GM10266 (cell line): ENCODE data around the gene NGRN.

Source experiments
- DNase-seq: peaks from one replicate; pipeline ENCODE4 v3.0.0; 2012; ENCODE audit errors: extremely low spot score
- TF ChIP-seq, protein P1 (sequence below): IDR thresholded peaks from 2 replicates; pipeline ENCODE4 v1.5.1; 2012; ENCODE audit warnings: mild to moderate bottlenecking, low read depth; ENCODE audit not compliant: control insufficient read depth, insufficient read depth; ENCODE audit errors: missing control alignments

Gene NGRN

DNA sequence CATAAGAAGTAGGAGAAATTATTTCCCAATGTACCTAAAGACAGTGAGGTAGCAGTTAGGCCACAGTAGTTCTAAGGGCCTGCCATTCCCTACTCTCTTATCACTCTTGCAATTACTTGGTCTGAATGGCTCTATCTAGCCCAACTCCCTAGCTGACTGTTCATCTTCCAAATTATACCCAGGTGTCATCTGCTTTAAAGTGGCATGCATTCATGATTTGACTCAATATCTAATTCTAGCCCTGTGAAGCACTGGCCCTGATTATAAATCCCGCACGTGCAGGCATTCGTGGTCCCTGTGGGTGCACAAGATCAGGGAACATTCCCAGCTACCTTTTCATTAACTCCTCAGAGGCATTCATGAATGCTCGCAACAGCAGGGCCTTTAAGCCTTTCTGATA, 43.5 kb downstream of the NGRN start:
- no peak for DNase-seq
- TF ChIP-seq, protein P1, sequence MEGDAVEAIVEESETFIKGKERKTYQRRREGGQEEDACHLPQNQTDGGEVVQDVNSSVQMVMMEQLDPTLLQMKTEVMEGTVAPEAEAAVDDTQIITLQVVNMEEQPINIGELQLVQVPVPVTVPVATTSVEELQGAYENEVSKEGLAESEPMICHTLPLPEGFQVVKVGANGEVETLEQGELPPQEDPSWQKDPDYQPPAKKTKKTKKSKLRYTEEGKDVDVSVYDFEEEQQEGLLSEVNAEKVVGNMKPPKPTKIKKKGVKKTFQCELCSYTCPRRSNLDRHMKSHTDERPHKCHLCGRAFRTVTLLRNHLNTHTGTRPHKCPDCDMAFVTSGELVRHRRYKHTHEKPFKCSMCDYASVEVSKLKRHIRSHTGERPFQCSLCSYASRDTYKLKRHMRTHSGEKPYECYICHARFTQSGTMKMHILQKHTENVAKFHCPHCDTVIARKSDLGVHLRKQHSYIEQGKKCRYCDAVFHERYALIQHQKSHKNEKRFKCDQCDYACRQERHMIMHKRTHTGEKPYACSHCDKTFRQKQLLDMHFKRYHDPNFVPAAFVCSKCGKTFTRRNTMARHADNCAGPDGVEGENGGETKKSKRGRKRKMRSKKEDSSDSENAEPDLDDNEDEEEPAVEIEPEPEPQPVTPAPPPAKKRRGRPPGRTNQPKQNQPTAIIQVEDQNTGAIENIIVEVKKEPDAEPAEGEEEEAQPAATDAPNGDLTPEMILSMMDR = no peak

DNA sequence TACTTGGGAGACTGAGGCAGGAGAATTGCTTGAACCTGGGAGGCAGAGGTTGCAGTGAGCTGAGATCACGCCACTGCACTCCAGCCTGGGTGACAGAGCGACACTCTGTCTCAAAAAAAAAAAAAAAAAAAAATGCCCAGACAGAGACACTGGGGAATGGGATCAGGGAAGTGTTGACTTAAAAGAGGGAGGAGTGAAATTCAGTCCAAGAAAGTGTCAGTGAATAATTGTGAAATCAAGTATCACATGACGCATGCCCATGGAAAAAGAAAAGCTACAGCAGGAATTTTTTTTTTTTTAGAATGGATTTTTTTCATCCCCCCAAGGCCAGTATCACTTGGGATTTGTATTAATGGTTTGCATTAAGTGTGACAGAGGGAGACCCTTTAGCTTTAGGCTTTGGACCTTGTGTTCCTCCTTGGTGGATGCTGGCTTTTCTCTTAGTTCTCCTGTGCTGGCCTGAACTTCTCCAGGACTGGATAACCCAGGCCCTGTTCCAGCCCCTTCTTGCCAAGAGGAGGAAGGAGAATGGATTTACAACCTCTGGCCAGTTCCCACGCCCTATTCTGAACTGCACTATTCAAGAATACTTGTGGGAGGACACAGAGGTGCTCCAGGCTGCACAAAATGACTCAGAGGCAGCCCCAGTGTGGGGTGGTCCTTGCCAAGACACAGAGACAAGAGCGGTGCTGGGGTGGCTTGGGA, 50.0 kb downstream of the NGRN start:
- no peak for DNase-seq
- TF ChIP-seq, protein P1 = no peak

DNA sequence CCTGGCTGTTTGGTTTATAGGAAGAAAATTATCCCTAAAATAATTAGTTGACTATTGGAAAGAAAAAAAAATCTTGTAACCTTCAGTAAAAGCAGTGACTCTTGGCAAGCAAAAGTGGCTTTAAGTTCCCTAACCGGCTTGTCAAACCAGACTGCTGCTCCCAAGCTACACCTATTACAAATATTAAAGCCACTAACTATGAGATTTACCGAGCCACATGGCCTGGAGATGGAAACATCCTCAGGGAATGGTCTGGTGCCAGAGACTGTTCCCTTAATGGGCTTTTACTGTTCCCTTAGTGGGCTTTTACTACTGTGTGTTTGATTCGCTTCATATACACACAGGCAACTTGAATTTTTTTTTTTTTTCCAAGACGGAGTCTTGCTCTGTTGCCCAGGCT, 50.7 kb downstream of the NGRN start:
- TF ChIP-seq, protein P1 = no peak
- no peak for DNase-seq

DNA sequence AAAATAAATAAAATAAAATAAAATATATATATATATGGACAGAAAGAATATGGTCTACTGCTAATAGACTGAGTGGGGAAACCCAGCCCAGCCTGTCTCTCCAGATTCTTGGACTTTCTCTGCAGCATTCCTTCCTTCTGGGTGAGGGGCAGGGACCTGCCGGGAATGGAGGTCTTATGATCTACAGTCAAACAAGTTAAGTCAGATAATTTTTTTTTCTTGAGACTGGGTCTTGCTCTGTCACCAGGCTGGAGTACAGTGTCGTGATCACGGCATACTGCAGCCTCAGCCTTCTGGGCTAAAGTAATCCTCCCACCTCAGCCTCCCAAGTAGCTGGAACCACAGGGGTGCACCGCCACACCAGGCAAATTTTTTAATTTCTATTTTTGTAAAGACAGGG, 53.1 kb downstream of the NGRN start:
- TF ChIP-seq, protein P1 = no peak

GRCh38 chr15:90320062-90320884, 54.8 kb downstream of the NGRN start:
- peak; percentile 77 for DNase-seq
- TF ChIP-seq, protein P1 = peak; percentile 98

More for the DNA sequence above, 53.1 kb downstream of the NGRN start:
- no peak for DNase-seq

DNA sequence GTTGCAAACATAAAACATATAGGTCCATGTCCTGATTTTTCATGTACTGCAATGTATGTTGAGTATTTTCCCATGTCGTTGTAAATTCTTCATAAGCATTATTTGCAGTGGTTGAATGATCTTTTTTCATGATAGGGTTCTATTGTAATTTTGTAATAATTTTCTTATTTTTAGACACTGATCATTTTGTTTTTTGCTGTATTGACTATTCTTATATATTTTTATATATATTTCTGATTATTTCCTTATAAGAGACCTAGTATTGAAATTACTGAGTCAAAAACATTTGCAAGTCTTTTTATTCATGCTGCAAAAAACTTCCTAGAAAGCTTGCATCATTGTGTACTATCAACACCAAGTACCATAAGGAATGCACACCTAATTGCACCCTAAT, 55.4 kb downstream of the NGRN start:
- DNase-seq = no peak

More for the DNA sequence above, 55.4 kb downstream of the NGRN start:
- TF ChIP-seq, protein P1 = no peak
